HG03108 (cell line): ENCODE data around the gene CDKL5.

Source experiments
- ATAC-seq: cut with Tn5 transposase; IDR thresholded peaks from one replicate; pipeline ENCODE4 v1.9.1; 2021; ENCODE audit warnings: moderate library complexity; ENCODE audit not compliant: unreplicated experiment

CDKL5 gene

DNA sequence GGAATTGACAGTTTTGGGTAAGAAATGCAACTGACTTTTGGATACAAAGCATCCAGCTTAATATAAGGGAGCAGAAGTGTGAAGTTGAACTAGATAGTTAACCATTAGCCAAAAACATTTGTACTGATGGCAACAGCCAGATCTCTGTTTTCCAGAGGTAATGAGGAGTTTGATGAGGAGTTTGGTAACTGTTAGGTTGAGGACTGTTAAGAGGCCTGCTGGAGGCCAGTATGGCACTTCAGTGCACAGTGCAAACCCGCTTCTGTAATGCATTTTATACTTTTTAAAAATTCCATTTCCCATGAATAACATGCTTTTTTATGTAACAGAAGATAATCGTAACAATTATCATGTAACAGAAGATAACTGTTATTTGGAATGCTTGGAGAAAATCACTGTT, 30.0 kb downstream of the CDKL5 start:
- ATAC-seq: no peak

- ATAC-seq: no peak
Measured at GRCh38 chrX:18457000-18457399, 31.6 kb downstream of the CDKL5 start.

DNA sequence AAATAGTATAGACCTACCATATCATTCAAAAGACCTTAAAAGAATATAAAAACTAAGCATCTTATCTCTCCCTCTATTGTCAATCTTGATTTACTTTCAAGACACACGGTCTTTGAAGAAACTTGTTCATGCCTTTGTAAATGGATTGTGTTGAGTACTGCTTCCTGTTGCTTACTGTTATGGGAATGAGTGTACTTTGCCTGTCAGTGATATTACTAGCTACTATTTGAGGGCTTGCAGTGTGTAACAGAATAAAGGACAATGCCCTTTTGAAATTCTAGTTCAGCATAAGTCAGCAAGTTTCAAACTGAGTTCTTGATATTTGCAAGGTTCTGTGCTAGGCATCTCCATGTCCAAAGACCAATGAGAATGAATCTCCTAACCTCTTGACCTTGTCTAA, 36.0 kb downstream of the CDKL5 start:
- ATAC-seq: no peak

DNA sequence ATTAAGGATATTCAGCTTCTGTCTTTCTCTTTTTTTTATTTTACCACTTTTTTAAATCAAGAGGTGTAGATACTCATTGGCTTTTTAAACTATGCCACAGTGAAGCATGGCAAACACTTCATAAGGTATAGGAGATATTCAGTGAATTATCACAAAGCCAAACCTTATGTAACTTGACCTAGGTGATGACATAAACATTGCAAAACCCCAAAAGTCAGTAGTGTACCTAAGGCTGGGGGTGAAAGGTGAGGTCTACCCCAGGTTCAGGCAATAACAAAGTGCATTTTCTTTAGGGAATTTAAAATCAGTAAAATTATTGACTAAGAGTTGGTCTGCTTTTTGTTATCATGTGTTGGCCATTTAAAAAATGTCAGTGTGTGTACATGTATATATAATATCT, 39.1 kb downstream of the CDKL5 start:
- ATAC-seq: no peak

DNA sequence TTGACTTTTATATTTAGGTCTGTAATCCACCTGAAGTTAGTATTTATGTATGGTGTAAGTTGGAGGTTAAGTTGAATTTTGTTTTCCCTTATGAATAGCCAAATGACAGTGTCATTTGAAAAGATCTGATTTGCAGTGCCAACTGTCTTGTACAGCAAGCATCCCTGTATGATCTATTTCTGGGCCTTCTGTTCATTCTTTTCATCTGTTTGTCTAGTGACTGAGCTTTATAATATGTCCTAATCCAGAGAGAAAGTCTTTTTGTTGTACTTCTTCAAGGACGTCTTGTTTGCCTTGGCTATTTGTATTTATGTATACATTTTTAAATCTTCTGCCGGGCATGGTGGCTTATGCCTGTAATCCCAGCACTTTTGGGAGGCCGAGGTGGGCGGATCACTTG, 39.6 kb downstream of the CDKL5 start:
- ATAC-seq: no peak

DNA sequence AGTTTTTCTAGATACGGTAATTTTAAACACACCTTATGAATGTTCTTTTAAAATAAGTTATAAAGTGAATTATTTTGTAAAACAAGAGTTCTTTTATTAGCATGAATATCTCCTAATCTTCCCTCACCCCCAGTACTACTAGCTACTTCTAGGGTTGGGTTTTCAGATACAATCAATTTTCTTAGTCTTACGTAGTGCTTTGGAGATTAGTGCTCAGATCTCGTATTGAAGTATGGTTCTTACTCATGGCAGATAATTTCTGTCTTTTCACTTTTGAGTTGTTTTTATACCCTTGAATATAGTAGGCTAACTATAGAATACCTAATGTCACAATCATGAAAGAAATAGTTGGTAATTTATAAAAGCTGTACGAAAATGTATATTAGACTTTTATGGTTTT, 43.2 kb downstream of the CDKL5 start:
- ATAC-seq: no peak

GRCh38 chrX:18471296-18471695, 45.9 kb downstream of the CDKL5 start:
- no peak for ATAC-seq

- ATAC-seq: no peak
Measured at GRCh38 chrX:18490806-18491555, 65.6 kb downstream of the CDKL5 start.

DNA sequence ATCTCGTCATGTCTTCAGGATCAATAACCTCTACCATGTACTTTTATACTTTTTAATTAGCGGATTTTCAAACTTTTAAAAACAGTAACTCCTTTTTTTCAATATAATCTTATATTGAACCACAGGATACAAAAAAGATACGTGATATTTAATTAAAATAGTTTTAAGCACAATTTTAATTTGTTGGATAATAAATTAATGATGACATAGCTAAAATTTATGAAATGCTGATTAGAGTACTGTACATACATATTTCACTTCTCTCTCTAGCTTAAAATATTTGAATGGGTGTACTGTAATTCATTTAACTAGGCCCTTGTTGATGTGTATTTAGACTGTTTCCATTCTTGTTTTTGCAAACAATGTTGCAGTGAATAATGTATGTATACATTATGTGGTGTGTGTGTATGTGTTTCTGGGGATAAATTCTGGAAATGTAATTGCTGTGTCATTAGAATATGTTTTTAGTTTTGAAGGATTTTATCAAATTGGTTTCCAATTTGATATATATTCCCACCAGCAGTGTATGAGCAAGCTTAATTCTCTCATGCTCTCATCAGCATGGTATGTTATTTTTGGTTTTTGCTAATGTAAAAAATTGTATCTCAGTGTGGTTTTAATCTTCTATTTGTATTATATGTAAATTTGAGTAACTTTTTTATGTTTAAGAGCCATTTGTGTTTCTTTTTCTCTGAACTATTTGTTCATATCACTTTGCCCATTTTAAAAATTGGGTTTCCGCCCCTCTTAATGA, 66.4 kb downstream of the CDKL5 start:
- ATAC-seq: no peak

DNA sequence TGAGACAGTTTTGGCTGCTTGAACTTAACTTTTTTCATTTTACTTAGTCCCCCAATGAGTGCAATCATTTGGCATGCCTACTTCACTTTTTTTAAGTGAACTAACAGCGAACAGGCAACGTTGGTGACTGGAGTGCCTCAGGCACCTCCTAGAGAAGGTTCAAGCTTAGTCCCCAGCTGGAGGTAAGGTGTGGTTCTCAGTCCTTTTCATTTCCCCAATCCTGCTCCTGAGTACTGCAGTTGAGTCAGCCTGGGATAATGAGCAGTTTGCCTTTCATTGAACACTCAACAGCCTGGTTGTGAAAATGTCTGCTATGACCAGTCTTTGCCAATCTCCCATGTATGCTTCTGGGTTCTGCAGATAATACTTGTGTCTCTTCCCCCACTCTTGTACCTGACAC, 109.5 kb downstream of the CDKL5 start:
- ATAC-seq: no peak

DNA sequence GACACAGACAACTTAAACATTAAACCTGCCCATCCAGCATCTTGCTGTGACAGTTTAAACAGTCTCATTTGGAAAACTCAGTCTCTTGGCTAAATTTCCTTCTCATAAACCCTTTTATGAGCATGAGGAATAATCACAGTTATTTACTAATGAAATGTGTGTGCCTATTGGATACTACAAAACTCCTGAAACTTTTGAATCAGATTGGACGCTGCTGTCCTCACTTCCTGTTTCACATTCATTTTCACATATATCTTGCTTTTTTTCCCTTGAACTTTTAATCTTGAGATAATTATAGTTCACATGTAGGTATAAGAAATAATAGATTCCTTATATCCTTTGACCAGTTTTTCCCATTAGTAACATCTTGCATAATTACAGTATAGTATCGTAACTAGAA, 111.7 kb downstream of the CDKL5 start:
- no peak for ATAC-seq

GRCh38 chrX:18537524-18537923, 112.1 kb downstream of the CDKL5 start:
- ATAC-seq: no peak

DNA sequence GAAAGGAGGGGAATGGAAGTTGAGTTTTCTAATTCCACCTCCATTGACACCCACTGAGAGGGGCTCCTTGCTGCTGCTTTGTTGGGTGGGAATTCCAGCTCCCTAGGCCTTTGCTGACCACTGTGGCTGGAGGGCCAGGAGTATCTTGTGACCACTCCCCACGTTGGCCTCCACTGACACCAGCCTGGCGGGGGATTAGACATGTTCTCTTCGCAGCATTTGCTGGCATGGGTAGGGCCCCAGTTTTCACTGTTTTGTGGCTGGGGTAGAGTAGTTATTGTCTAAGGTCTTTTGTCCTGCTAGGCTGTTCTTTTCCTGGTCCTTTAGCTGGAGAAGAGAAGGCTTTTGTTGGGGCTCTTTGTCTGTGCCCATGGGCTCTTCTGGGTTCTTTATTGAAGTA, 116.7 kb downstream of the CDKL5 start:
- no peak for ATAC-seq

DNA sequence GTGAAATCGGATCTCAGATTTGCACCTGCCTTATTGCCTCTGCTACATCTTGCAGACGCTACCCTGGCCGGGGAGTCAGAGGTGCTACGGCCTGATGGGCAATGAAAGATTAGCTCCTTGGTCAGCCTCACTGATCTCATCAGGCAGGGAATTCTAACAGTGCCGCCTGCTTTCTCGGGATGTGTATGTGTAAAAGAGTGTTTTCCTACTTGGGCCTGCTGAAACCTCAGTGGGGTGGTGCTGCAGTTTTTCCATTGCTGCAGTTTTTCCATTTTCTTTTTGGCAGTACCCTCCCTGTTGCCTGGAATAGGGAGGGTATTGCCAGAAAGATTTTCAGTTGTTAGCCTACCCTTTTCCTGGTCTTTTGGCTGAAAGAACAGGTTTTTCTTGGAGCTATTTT, 117.5 kb downstream of the CDKL5 start:
- ATAC-seq: no peak

DNA sequence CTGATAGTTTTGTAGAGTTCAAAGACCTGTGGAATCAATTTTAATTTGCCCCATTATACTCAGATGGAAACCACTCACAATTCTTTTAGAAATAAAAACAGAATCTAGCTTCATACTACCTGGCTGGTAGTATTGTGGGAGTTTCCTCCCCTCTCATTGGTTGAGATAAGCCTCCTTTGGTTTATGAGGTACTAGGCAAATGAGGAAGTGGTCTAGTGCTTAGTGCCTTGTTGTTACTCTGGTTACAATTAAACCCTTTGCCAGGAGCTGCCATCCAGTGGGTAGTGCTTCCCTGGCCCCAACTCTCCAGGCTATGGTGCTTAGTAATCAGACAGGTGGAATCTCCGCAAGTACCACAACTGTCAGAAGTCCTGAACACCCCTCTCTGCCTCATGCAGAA, 118.3 kb downstream of the CDKL5 start:
- no peak for ATAC-seq

DNA sequence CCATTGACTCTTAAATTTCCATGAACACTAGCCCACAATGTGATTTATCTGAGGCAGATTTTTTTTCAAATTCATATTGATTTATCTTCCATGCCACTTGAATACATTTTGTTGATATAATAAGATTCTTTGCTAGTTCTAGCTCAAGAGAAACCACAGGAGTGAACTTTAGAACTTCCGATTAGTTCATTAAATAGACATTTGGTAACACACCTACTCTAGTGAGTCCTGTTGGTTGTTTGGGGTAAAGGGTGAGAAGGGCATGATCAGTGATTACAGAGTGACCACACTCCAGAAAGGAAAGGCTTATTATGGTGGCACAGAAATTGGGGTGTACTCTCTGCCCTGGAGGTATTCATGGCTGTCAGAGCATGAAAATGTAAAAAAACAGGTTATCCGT, 120.4 kb downstream of the CDKL5 start:
- no peak for ATAC-seq

GRCh38 chrX:18548996-18549395, 123.6 kb downstream of the CDKL5 start:
- no peak for ATAC-seq

DNA sequence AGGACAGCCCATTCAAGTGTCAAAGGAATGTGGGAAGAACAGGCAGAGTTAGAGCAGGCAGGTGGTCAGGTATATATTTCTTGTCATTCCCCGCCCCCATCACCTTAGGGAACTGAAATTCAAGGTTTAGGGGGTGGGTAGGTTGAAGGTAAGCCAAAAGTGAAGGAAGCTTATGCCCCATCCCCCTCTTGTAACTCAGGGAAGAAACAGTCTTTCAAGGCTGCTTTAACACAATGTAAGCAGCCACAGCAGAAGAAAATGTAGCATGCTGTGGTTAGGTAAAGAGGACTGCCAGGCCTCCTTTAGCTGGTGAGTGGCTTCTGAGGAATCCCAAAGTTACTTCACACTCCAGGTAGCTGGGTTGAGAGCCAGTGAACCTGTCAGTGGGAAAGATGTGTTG, 124.2 kb downstream of the CDKL5 start:
- no peak for ATAC-seq

GRCh38 chrX:18557879-18558278, 132.5 kb downstream of the CDKL5 start:
- ATAC-seq: no peak

DNA sequence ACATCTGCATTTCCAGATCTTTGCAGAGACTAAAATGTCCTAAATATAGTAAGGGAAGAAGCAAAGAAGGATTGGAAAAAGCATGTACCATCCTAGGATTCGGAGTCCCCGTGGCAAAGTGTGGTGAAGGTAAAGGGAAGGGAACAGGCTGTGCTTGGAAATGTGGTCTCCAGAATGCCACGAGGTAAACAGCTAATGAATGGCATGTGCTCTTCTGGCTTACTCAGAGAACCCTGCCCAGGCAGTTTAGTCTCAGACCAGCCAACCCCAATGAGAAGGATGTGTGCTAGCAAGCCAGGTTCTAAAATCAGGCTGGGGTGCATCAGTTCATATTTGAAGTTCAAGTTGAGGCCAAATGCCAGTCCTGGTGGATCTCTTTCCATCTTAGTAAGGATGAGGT, 133.4 kb downstream of the CDKL5 start:
- no peak for ATAC-seq

DNA sequence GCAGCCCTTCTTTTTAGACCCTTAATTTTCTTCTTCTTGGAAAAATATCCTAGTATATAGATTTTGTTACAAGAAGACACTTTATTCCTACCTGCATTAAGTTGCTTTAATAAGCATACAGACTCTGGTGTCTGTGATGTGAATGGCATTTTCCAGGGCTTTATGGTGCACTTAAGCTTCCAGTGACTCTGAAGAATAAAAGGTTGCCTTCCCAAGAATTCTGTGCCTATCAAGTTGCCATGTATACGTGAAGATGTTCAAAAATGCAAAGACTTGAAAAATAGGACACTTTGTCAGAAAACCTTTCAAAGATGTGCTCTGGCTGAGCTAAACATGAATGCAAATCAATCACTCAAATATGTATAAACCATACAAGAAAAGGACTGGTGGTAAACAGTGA, 135.6 kb downstream of the CDKL5 start:
- ATAC-seq: no peak

DNA sequence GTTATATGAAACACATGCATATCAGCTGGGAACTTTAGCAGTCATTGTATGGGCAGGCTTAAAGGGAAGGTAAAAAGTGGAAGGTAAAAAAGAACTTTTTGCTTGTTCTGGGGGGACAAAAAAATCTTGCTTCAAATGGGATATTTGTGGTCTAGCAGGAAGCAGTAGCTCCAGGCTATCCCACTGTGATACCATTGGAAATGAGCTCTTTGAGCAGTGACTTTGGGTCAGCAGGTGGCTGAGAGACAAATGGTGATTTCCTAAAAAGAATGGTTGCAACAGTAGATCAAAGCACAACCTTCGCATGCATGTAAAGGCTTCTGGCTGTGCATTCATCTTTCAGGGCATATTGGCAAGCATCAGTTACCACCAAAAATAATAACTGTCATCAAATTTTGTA, 140.3 kb downstream of the CDKL5 start:
- no peak for ATAC-seq

DNA sequence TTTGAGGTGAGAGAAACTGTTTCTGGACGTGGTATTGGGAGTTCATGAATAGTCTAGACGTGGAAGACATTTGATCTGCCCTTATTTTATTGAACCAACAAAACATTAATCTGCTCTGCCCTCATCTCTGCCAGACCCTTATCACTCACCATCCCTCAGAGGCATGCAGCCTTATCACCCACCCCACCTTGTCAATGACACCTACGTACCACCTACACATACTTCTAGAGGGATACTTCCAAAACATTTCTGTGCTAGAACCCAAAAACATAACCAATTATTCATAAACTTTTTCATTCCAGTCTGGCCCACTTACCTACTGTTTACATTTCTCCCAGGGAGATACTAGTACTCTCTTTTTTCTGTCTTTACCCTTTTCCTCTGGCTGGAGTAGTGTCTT, 141.3 kb downstream of the CDKL5 start:
- no peak for ATAC-seq
